ENCODE results near the gene METTL13.
A peak's percentile ranks its signal among the peaks of the same experiment; 100 is the strongest.

The METTL13 gene

DNA sequence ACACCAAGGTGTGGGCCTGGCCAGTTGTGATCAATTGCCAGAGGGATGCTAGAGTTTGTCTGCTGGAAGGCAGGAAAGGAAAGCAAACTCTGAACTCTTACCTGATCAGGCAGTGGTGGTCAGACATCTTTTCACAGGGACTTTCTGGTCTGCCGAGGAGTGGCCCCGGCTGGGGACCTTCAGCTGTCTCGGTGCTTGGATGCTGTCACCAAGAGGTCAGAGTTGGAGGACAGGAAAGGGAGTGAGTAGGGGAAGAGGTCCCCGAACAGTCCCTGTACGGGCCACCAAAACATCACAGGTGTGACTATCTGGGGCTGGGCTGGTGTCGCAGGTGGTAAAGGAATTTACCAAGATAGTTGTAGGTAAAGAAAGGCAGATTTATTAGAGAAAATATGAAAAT lies 17.7 kb upstream of the METTL13 start:
- DNase-seq (ENCODE audit: low spot score) = no peak
- no peak overlapping the region for H3K27ac ChIP-seq
- TF ChIP-seq, protein P1, sequence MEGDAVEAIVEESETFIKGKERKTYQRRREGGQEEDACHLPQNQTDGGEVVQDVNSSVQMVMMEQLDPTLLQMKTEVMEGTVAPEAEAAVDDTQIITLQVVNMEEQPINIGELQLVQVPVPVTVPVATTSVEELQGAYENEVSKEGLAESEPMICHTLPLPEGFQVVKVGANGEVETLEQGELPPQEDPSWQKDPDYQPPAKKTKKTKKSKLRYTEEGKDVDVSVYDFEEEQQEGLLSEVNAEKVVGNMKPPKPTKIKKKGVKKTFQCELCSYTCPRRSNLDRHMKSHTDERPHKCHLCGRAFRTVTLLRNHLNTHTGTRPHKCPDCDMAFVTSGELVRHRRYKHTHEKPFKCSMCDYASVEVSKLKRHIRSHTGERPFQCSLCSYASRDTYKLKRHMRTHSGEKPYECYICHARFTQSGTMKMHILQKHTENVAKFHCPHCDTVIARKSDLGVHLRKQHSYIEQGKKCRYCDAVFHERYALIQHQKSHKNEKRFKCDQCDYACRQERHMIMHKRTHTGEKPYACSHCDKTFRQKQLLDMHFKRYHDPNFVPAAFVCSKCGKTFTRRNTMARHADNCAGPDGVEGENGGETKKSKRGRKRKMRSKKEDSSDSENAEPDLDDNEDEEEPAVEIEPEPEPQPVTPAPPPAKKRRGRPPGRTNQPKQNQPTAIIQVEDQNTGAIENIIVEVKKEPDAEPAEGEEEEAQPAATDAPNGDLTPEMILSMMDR (IDR thresholded peaks at IDR 0.05) = no peak
- no peak overlapping the region for H3K4me3 ChIP-seq

DNA sequence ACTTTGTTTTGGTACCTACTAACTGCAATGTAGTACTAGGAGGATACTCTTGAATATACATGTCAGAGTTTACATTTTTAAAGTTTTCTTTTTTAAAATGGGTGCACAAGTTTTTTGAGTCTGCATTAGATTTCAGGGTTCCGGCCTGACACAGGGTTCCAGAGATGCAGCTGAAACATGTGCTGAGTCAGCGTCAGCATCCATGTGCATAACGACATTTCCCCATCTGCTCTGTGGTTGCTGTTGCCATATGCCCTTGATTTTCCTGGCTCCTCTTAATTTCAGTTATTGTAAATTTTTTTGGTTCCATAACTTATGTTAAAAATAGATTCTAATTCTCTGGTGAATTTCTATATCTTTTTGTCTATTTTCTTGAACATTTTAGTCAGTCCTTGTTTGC lies 12.3 kb upstream of the METTL13 start:
- TF ChIP-seq, protein P1 (IDR thresholded peaks at IDR 0.05) = no peak
- no peak for DNase-seq (ENCODE audit: low spot score)

DNA sequence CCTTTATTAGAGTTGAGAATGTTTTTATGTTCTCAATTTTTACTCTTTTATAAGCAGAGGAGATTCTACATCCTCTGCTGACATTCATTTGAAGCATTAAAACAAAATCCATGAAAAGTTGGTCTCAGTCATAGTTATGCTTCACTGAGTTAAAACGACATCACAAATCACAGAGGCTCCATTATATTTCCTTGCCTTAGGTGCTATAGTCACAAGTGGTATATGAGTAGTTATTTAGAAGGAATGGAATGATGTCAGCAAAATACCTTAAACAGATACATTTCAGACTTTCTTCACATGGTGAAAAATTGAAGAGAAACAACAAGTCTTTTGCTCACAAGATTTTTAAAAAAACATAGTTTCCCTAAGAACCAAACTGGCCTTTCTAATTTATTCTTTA lies 11.7 kb upstream of the METTL13 start:
- no peak overlapping the region for H3K27ac ChIP-seq
- no peak for DNase-seq (ENCODE audit: low spot score)
- TF ChIP-seq, protein P1 (IDR thresholded peaks at IDR 0.05) = no peak
- no peak overlapping the region for H3K4me3 ChIP-seq

More for the DNA sequence above, 12.3 kb upstream of the METTL13 start:
- no peak overlapping the region for H3K27ac ChIP-seq
- no peak overlapping the region for H3K4me3 ChIP-seq

DNA sequence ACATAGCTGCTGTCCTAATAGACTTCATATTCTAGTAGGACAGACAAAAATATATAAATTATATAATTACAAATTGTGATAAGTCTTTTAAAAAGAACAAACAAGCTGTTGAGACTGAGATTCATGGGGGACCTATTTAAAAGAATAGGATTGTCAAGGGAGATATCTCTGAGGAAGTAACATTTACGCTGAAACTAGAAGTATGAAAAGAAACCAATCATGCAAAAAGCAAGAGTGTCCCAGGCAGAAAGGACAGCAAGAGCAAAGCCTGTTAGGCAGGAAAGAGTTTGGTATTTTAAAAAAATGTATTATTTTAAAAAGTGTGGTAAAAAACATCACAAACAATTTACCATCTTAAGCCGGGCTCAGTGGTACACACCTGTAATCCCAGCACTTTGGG lies 9.1 kb upstream of the METTL13 start:
- H3K27ac ChIP-seq = no peak overlapping the region
- TF ChIP-seq, protein P1 (IDR thresholded peaks at IDR 0.05) = no peak
- H3K4me3 ChIP-seq = no peak overlapping the region
- DNase-seq (ENCODE audit: low spot score) = no peak

DNA sequence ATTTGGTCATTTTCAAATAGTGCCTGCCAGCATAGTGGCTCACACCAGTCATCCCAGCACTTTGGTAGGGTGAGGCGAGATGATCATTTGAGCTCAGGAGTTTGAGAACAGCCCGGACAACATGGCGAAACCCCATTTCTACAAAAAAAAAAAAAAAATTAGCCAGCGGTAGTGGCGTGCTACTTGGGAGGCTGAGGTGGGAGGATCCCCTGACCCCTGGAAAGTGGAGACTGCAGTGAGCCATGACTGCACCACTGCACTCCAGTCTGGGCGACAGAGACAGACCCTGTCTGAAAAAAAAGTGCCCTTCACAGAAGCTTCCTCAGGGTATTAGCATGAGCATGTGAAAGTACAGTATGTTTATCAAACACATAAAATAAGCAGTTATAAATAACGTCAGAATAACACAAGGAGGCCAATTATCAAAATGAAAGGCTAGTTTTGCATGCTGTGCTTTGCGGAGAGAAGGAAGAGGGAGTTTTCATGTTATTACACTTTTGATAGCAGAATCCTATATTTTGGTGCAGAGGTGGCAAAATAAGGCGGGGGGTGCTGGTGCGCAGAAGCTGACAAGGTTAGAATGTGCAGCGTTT lies 781 bp upstream of the METTL13 start:
- no peak for DNase-seq (ENCODE audit: low spot score)
- peak overlapping the region; percentile 55 to 86 for H3K27ac ChIP-seq
- TF ChIP-seq, protein P1 (IDR thresholded peaks at IDR 0.05) = no peak
- H3K4me3 ChIP-seq = peak overlapping the region; percentile 67

DNA sequence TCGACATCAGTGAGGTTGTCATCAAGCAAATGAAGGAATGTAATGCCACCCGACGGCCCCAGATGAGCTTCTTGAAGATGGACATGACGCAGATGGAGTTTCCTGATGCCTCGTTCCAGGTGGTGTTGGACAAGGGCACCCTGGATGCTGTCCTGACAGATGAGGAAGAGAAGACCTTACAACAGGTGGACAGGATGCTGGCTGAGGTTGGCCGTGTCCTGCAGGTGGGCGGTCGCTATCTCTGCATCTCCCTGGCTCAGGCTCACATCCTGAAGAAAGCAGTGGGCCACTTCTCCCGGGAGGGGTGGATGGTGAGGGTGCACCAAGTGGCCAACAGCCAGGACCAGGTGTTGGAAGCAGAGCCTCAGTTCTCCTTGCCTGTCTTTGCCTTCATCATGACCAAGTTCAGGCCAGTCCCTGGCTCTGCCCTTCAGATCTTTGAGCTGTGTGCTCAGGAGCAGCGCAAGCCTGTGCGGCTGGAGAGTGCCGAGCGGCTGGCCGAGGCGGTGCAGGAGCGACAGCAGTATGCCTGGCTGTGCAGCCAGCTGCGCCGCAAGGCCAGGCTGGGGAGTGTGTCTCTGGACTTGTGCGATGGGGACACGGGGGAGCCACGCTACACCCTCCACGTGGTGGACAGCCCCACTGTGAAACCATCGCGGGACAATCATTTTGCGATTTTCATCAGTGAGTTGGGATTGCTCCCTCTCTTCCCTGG lies 2.5 kb downstream of the METTL13 start:
- peak overlapping the region; percentile 4 for H3K4me3 ChIP-seq
- no peak overlapping the region for H3K27ac ChIP-seq
- no peak for DNase-seq (ENCODE audit: low spot score)
- TF ChIP-seq, protein P1 (IDR thresholded peaks at IDR 0.05) = no peak

DNA sequence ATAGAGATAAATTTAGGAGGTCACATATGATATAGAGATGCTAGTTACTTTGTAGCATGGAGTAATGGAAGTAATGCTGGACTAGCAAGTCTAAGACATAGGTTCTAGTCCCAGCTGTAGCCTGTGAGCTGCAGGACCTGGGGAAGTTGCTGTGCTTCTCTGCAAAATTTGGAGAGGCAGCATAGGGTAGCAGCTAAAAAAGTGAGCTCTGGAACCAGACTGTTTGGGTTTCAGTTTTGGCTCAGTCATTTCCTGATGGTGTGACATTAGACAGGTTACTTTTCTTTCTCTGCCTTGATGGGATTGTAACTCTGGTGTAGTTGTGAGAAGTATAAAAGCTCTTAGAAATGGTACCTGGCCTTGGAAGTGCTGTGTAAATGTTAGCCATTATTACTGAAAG lies 3.3 kb downstream of the METTL13 start:
- TF ChIP-seq, protein P1 (IDR thresholded peaks at IDR 0.05) = no peak
- Histone ChIP-seq H3K27ac (no peak overlapping the region), H3K4me3 (no peak overlapping the region)
- DNase-seq (ENCODE audit: low spot score) = no peak
